ENCODE results near the gene GNG12.

Gene GNG12

GRCh38 chr1:67771749-67772148 lies 61.5 kb downstream of the GNG12 start:
- no peaks in the 10 kb centered on the region for H3K79me2 ChIP-seq (ENCODE audit: insufficient read depth, low read depth)

GRCh38 chr1:67771152-67771551 lies 62.1 kb downstream of the GNG12 start:
- H3K79me2 ChIP-seq (ENCODE audit: insufficient read depth, low read depth), result no peaks in the 10 kb centered on the region

More at GRCh38 chr1:67771749-67772148, 61.5 kb downstream of the GNG12 start:
- Histone ChIP-seq H3K36me3 (ENCODE audit: insufficient read depth) (no peaks in the 10 kb centered on the region), H3K4me2 (no peak overlapping the region), H2AFZ (ENCODE audit: low read depth) (no peak overlapping the region), H4K20me1 (ENCODE audit: insufficient read depth) (no peaks in the 10 kb centered on the region), H3K4me3 (IDR thresholded peaks at IDR 0.05; ENCODE audit: insufficient read depth, low read depth, low read length) (no peak overlapping the region), H3K4me1 (ENCODE audit: low read depth, poor library complexity, severe bottlenecking) (no peaks in the 10 kb centered on the region), H3K27ac (no peak overlapping the region), H3K27me3 (ENCODE audit: insufficient read depth, low read depth) (no peaks in the 10 kb centered on the region), H3K9ac (no peak overlapping the region)
- no peak for TF ChIP-seq CTCF (conservative IDR thresholded peaks at IDR 0.05; ENCODE audit: low read depth, low read length)

GRCh38 chr1:67769633-67770256 lies 63.5 kb downstream of the GNG12 start:
- Histone ChIP-seq H2AFZ (ENCODE audit: low read depth) (no peak overlapping the region), H4K20me1 (ENCODE audit: insufficient read depth) (no peaks in the 10 kb centered on the region), H3K4me3 (IDR thresholded peaks at IDR 0.05; ENCODE audit: insufficient read depth, low read depth, low read length) (no peak overlapping the region), H3K36me3 (ENCODE audit: insufficient read depth) (no peaks in the 10 kb centered on the region), H3K27ac (no peak overlapping the region), H3K4me1 (ENCODE audit: low read depth, poor library complexity, severe bottlenecking) (no peaks in the 10 kb centered on the region), H3K4me2 (no peak overlapping the region), H3K9ac (no peak overlapping the region), H3K27me3 (ENCODE audit: insufficient read depth, low read depth) (no peaks in the 10 kb centered on the region), H3K79me2 (ENCODE audit: insufficient read depth, low read depth) (no peaks in the 10 kb centered on the region)
- no peak for TF ChIP-seq CTCF (conservative IDR thresholded peaks at IDR 0.05; ENCODE audit: low read depth, low read length)

More at GRCh38 chr1:67771152-67771551, 62.1 kb downstream of the GNG12 start:
- Histone ChIP-seq H3K36me3 (ENCODE audit: insufficient read depth) (no peaks in the 10 kb centered on the region), H3K27me3 (ENCODE audit: insufficient read depth, low read depth) (no peaks in the 10 kb centered on the region), H4K20me1 (ENCODE audit: insufficient read depth) (no peaks in the 10 kb centered on the region), H3K4me3 (IDR thresholded peaks at IDR 0.05; ENCODE audit: insufficient read depth, low read depth, low read length) (no peak overlapping the region), H3K4me1 (ENCODE audit: low read depth, poor library complexity, severe bottlenecking) (no peaks in the 10 kb centered on the region), H2AFZ (ENCODE audit: low read depth) (no peak overlapping the region), H3K4me2 (no peak overlapping the region), H3K27ac (no peak overlapping the region), H3K9ac (no peak overlapping the region)
- TF ChIP-seq CTCF (conservative IDR thresholded peaks at IDR 0.05; ENCODE audit: low read depth, low read length), result no peak

GRCh38 chr1:67768480-67768879 lies 64.8 kb downstream of the GNG12 start:
- Histone ChIP-seq H3K4me2 (no peak overlapping the region), H3K36me3 (ENCODE audit: insufficient read depth) (no peaks in the 10 kb centered on the region)
- no peak for TF ChIP-seq CTCF (conservative IDR thresholded peaks at IDR 0.05; ENCODE audit: low read depth, low read length)

More at GRCh38 chr1:67768480-67768879, 64.8 kb downstream of the GNG12 start:
- H4K20me1 ChIP-seq (ENCODE audit: insufficient read depth), result no peaks in the 10 kb centered on the region
- H3K9ac ChIP-seq, result no peak overlapping the region
- no peak overlapping the region for H3K27ac ChIP-seq
- no peaks in the 10 kb centered on the region for H3K79me2 ChIP-seq (ENCODE audit: insufficient read depth, low read depth)
- H3K4me3 ChIP-seq (IDR thresholded peaks at IDR 0.05; ENCODE audit: insufficient read depth, low read depth, low read length), result no peak overlapping the region
- no peaks in the 10 kb centered on the region for H3K27me3 ChIP-seq (ENCODE audit: insufficient read depth, low read depth)
- no peaks in the 10 kb centered on the region for H3K4me1 ChIP-seq (ENCODE audit: low read depth, poor library complexity, severe bottlenecking)
- no peak overlapping the region for H2AFZ ChIP-seq (ENCODE audit: low read depth)
